Tibial artery (tissue), 4 donors: ENCODE measurements around the gene IL17RA.
A peak's percentile ranks its signal among the peaks of the same experiment; 100 is the strongest.
"Not testable (repeated sequence)": the region's sequence is repeated elsewhere in the genome, so short reads cannot be mapped to it uniquely, and the experiment has no call there.

ENCODE experiments used
- DNase-seq, 2 donors: peaks; one replicate each; pipeline ENCODE4 v3.0.0-alpha.2; 2019
- H3K27ac ChIP-seq, 2 donors: fragments of 200-600 bp; sonication (generic) in 1 of 2; 1 replicate in 1 of 2; 2 replicates in 1 of 2; pipeline ENCODE4 v1.5.1; 2018 to 2019; ENCODE audit warnings: mild to moderate bottlenecking in 1 of 2
- H3K27me3 ChIP-seq, 2 donors: fragments of 200-600 bp; sonication (generic) in 1 of 2; one replicate each; pipeline versions ENCODE4 v1.5.1 to v1.6.0; 2016 to 2019
- H3K36me3 ChIP-seq, 3 donors: fragments of 200-600 bp; sonication (generic) in 2 of 3; one replicate each; pipeline ENCODE4 v1.5.1; 2016 to 2019; ENCODE audit warnings: mild to moderate bottlenecking in 2 of 3
- H3K4me1 ChIP-seq, 4 donors: fragments of 200-600 bp; sonication (generic) in 2 of 4; 1 replicate in 3 of 4; 2 replicates in 1 of 4; pipeline ENCODE4 v1.5.1; 2016 to 2019
- H3K4me3 ChIP-seq, 2 donors: fragments of 200-600 bp; sonication (generic) in 1 of 2; 1 replicate in 1 of 2; 2 replicates in 1 of 2; pipeline ENCODE4 v1.5.1; 2018 to 2019; ENCODE audit warnings: mild to moderate bottlenecking in 2 of 2
- H3K9me3 ChIP-seq, 3 donors: fragments of 200-600 bp; sonication (generic) in 1 of 3; one replicate each; pipeline ENCODE4 v1.5.1; 2016 to 2019
- CTCF ChIP-seq, 2 experiments: fragments of 200-600 bp in 1 of 2; fragments of 450-650 bp in 1 of 2; IDR thresholded peaks; one replicate each; pipeline ENCODE4 v1.5.1; 2017 to 2019; ENCODE audit warnings: antibody characterized with exemption in 2 of 2, mild to moderate bottlenecking in 1 of 2, moderate library complexity in 1 of 2
- intact Hi-C: fragments of 100-400 bp; cut with DNase I; formaldehyde crosslinking; loops from one replicate; pipeline ENCODE4 v1.15.0; 2023; ENCODE audit warnings: low total_unique reads

IL17RA gene

GRCh38 chr22:17145021-17145680, 60.4 kb downstream of the IL17RA start:
- H3K27ac ChIP-seq, result no peak overlapping the region
- peaks cover 26 to 83% (median 59%) of the 10 kb centered on the region in 3 donors for H3K36me3 ChIP-seq
- intact Hi-C loops, result no loop called here
- no peaks in the 10 kb centered on the region for H3K9me3 ChIP-seq
- no peak overlapping the region for H3K4me3 ChIP-seq
- no peaks in the 10 kb centered on the region for H3K4me1 ChIP-seq
- H3K27me3 ChIP-seq, result no peaks in the 10 kb centered on the region
- TF ChIP-seq CTCF (IDR thresholded peaks at IDR 0.05), result no peak
- DNase-seq, result peak in 1 of 2 donors; percentile 37

GRCh38 chr22:17147458-17147857, 62.7 kb downstream of the IL17RA start:
- H3K27me3 ChIP-seq, H3K9me3 ChIP-seq, H3K4me1 ChIP-seq, H3K4me3 ChIP-seq, intact Hi-C loops, H3K27ac ChIP-seq: not testable (repeated sequence)
- peaks cover 11 to 60% (median 47%) of the 10 kb centered on the region in 3 donors for H3K36me3 ChIP-seq
- peak in 1 of 2 donors; percentile 20 for DNase-seq

- H3K36me3 ChIP-seq, result peaks cover 0 to 42% (median 30%) of the 10 kb centered on the region in 3 donors
- DNase-seq, result peak in 1 of 2 donors; percentile 19
- TF ChIP-seq CTCF (IDR thresholded peaks at IDR 0.05), result no peak
- H3K4me3 ChIP-seq, result no peak overlapping the region
- H3K27ac ChIP-seq, result no peak overlapping the region
- no peaks in the 10 kb centered on the region for H3K9me3 ChIP-seq
- no peaks in the 10 kb centered on the region for H3K27me3 ChIP-seq
- H3K4me1 ChIP-seq, result peaks cover 0 to 9% (median 0%) of the 10 kb centered on the region in 4 donors
- intact Hi-C loops, result no loop called here
Measured at GRCh38 chr22:17149076-17149815, 64.4 kb downstream of the IL17RA start.

- intact Hi-C loops, result no loop called here
- DNase-seq, result no peak
- peaks cover 0 to 22% (median 11%) of the 10 kb centered on the region in 4 donors for H3K4me1 ChIP-seq
Measured at GRCh38 chr22:17152340-17152739, 67.5 kb downstream of the IL17RA start.

GRCh38 chr22:17152971-17153370, 68.2 kb downstream of the IL17RA start:
- no peak overlapping the region for H3K27ac ChIP-seq
- no peak for DNase-seq
- no peak for TF ChIP-seq CTCF (IDR thresholded peaks at IDR 0.05)
- H3K36me3 ChIP-seq, result peaks cover 0 to 16% (median 11%) of the 10 kb centered on the region in 3 donors
- H3K27me3 ChIP-seq, result no peaks in the 10 kb centered on the region
- H3K9me3 ChIP-seq, result no peaks in the 10 kb centered on the region
- peaks cover 0 to 28% (median 16%) of the 10 kb centered on the region in 4 donors for H3K4me1 ChIP-seq
- intact Hi-C loops, result no loop called here
- no peak overlapping the region for H3K4me3 ChIP-seq

More at GRCh38 chr22:17152340-17152739, 67.5 kb downstream of the IL17RA start:
- Histone ChIP-seq H3K27ac (no peak overlapping the region), H3K36me3 (peaks cover 0 to 22% (median 18%) of the 10 kb centered on the region in 3 donors), H3K4me3 (no peak overlapping the region), H3K9me3 (no peaks in the 10 kb centered on the region), H3K27me3 (no peaks in the 10 kb centered on the region)
- no peak for TF ChIP-seq CTCF (IDR thresholded peaks at IDR 0.05)

- H3K4me3 ChIP-seq, result no peak overlapping the region
- no peak for TF ChIP-seq CTCF (IDR thresholded peaks at IDR 0.05)
- no peak for DNase-seq
- no peaks in the 10 kb centered on the region for H3K27me3 ChIP-seq
- peaks cover 0 to 39% (median 23%) of the 10 kb centered on the region in 4 donors for H3K4me1 ChIP-seq
- no peak overlapping the region for H3K27ac ChIP-seq
- H3K36me3 ChIP-seq, result no peaks in the 10 kb centered on the region
- no peaks in the 10 kb centered on the region for H3K9me3 ChIP-seq
- intact Hi-C loops, result loop anchor here (5.0 kb wide), 1 partner anchor 74 kb away; the partner anchor contains the start of gene IL17RA
Measured at GRCh38 chr22:17155941-17156340, 71.1 kb downstream of the IL17RA start.
